GM10248 (cell line): ENCODE results near the gene LFNG.

Source experiments
- CTCF ChIA-PET: fragments of 300-600 bp; sonication (Branson Sonifier 250); formaldehyde crosslinking; extraction: SDS; loops from one replicate; lab custom pipeline; 2021; ENCODE audit warnings: antibody characterized with exemption; lab: Yijun Ruan, JAX
- POLR2A ChIA-PET: fragments of 350-650 bp; sonication (Branson Sonifier 250); formaldehyde crosslinking; extraction: SDS; loops from one replicate; lab custom pipeline; 2020; ENCODE audit warnings: antibody characterized with exemption; lab: Yijun Ruan, JAX
- DNase-seq: peaks from one replicate; pipeline ENCODE4 v3.0.0; 2012; ENCODE audit errors: extremely low spot score
- TF ChIP-seq, protein P1 (sequence below): IDR thresholded peaks from 2 replicates; pipeline ENCODE4 v1.5.1; 2012; ENCODE audit warnings: mild to moderate bottlenecking, low read depth; ENCODE audit errors: extremely low read depth, missing control alignments, control extremely low read depth

LFNG gene

DNA sequence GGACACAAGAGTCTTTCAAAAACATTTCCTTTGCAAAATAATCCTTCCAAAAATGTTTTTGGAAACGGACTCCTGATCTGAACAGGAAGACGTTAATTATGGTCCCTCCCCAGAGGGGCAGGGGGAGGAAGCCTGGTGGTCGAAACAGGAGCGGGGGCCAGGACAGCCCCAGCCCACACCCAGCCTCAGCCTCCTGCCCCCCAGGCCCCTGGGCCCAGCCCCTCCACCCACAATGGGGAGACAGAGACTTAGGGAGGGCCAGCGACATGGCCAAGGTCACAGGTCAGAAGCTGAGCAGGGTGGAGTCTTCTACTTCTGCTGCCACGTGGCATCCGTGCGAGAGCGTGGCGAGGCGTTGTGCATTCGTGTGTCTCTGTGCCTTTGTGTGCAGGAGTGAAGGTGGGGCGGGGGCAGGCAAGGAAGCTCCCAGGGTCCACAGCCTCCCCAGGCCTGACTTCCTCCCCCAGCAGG is 29.4 kb upstream of the LFNG start:
- CTCF ChIA-PET = no interaction called here
- TF ChIP-seq, protein P1, sequence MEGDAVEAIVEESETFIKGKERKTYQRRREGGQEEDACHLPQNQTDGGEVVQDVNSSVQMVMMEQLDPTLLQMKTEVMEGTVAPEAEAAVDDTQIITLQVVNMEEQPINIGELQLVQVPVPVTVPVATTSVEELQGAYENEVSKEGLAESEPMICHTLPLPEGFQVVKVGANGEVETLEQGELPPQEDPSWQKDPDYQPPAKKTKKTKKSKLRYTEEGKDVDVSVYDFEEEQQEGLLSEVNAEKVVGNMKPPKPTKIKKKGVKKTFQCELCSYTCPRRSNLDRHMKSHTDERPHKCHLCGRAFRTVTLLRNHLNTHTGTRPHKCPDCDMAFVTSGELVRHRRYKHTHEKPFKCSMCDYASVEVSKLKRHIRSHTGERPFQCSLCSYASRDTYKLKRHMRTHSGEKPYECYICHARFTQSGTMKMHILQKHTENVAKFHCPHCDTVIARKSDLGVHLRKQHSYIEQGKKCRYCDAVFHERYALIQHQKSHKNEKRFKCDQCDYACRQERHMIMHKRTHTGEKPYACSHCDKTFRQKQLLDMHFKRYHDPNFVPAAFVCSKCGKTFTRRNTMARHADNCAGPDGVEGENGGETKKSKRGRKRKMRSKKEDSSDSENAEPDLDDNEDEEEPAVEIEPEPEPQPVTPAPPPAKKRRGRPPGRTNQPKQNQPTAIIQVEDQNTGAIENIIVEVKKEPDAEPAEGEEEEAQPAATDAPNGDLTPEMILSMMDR = no peak
- DNase-seq = no peak
- POLR2A ChIA-PET = no interaction called here

DNA sequence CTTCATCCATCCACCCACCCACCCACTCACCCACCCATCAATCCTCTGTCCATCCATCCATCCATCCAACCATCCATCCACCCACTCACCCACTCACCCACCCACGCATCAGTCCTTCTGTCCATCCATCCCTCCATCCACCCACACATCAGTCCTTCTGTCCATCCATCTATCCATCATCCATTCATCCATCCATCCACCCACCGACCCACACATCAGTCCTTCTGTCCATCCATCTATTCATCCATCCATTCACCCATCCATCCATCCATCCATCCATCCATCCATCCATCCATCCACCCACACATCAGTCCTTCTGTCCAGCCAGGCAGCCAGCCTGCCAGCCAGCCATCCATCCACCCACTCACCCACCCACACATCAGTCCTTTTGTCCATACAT is 27.5 kb upstream of the LFNG start:
- TF ChIP-seq, protein P1 = no peak
- no peak for DNase-seq
- ChIA-PET CTCF (interaction anchor here (1.4 kb wide), 1 partner anchor 23 kb away, joined by 5 read pairs; no protein-coding TSS in a partner anchor), POLR2A (no interaction called here)

DNA sequence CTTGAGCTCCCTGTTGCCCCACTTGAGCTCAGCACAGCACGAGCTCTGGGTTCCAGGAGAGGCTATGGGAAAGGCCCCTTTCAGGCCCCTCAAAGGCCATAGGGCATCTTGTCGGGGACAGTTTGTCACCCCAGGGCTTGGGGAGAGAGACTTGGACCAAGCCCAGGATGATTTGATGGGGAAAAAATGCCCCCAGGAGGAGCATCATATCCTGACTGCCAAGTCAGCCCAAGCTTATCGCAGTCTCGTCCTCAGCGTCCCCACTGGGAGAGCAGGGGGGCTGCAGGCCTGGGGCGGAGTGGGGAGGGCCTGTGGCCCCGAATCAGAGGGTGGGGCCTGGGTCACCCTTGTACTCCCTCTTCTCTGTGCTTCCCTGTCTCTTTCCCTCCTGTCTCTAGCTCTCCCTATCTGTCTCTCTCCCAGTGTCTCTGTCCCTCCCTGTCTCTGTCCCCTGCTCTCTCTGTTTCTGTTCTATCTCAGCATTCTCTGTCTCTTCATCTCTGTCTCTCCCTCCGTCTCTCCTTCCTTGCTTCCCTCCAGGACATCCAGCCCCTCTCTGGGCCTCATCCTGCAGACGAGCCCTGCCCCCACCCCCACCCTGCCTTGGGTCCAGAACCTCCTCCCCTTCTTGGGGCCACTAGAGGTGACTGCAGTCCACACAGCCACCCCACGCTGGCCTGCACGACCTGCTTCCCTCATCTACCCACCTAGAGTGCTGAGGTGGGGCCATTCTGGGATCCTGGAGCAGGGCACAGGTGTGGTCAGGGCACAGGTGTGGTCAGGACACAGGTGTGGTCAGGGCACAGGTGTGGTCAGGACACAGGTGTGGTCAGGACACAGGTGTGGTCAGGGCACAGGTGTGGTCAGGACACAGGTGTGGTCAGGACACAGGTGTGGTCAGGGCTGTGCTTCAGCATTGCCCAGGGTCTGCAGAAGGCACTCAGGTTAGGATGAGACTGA is 26.1 kb upstream of the LFNG start:
- DNase-seq = no peak
- TF ChIP-seq, protein P1 = no peak
- ChIA-PET POLR2A (no interaction called here), CTCF (interaction anchor here (1.4 kb wide), 2 partner anchors 25 to 43 kb away, joined by 3 to 5 read pairs; no protein-coding TSS in a partner anchor)

DNA sequence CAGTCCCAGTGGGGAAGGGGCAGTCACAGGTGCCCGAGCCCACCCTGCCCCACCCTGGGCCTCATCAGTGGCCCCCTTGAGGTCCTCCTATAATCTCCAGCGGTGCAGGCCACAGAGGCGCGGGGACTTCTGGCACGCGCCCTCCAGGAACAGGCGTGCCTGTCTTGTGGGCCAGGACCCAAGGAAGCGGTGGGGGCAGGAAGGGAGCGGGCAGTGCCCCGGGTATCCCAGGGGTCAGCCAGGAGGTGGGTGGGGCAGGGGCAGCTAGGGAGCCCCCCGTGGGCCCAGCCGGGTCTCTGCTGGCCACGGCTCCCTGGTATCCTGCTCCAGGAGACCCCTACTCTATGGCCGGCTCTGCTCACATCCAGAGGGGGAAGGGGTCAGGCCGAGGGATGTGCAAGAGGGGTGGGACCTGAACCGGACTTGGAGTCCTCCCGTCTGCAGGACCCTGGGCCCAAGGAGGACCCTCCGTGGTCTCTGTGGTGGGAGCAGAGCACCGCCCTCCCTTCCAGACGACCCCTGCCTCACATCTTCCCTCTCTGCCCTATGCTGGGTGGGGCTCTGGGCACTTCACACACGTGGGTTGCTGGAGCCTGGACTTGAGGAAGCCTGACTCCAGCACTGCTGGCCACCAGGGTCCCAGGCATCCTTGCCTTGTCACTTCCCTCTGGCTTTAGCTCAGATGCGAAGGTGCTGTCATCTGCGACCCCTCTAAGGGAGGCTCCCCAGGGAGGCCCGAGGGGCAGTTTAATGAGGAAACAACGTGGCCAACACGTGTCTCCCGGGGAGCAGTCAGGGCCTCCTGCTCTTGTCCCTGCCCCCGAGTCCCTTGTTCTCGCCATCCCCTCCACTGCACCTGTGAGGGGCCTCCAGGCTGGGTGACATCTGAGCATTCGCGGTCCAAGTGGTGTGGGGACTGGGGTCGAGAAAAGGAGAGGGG is 25.1 kb upstream of the LFNG start:
- CTCF ChIA-PET = no interaction called here
- POLR2A ChIA-PET = no interaction called here
- DNase-seq = no peak
- TF ChIP-seq, protein P1 = no peak

DNA sequence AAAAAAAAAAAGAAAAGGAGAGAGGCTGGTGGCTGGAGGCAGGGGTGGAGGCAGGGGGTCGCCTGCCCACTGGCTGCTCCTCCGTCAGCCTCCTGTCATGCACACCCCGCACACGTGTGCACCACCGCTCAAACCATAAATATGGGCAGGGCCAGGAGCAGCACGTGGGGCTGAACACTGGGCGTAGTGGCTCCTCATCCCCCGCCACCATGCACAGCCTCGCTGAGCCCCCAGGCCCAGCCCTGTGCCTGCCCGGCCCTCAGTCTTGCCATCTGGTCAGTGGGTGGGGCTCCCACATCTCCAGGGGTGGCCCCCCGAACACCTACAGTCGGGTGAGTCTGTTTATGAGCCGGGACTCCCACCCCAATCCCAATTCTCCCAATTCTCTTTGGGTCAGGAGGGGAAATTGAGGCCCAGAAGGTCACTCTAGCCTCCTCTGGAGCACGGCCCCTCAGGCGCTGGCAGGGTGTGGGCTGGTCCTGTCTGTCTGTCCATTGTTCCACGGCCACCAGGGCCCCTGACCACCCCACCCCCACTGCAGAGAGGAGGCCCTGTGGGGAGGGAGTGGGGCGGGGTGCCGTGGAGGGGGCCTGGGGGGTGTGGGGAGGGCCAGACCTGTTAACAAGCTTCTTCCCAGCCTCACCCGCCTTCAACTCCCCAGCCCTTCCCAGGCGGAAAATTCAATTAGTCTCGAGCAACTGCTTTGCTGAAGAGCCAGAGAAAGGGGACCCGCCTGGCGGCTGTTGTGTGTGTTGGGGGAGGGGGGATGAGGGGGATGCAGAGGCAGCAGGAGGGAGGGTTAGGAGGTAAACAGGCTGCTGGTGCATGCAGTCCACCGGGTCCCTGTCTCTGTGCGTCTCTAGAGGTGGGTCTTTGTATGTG is 23.9 kb upstream of the LFNG start:
- CTCF ChIA-PET = no interaction called here
- TF ChIP-seq, protein P1 = no peak

More for the DNA sequence above, 23.9 kb upstream of the LFNG start:
- no peak for DNase-seq
- POLR2A ChIA-PET = no interaction called here
